GM21737 (cell line): ENCODE results near the gene FRMD3.
A peak's percentile ranks its signal among the peaks of the same experiment; 100 is the strongest.

Experiments
- ATAC-seq: cut with Tn5 transposase; IDR thresholded peaks from one replicate; pipeline ENCODE4 v1.9.1; 2021; ENCODE audit warnings: mild to moderate bottlenecking, moderate library complexity; ENCODE audit not compliant: unreplicated experiment

The FRMD3 gene

GRCh38 chr9:83474631-83475030, 63.6 kb downstream of the FRMD3 start:
- ATAC-seq, result no peak

DNA sequence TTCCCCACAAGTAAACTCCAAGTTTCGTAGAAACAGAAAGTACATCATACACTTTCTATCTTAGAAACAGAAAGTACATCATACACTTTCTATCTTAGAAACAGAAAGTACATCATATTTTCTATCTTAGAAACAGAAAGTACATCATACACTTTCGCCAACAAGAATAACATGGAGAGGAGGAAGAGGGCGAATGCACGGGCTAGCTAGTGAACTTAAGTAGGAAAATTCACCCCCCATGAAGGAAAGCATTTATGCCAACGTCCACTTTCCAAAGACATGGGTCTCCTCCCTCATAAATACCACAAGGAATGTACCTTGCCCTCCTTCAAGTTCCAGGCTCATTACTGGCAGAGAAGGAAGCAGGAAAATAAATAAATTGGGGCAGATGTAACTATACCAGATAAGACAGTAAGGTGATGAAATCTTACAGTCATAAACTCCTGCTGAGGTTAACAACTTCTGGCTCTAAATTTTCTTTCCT, 64.7 kb downstream of the FRMD3 start:
- peak; percentile 90 for ATAC-seq

DNA sequence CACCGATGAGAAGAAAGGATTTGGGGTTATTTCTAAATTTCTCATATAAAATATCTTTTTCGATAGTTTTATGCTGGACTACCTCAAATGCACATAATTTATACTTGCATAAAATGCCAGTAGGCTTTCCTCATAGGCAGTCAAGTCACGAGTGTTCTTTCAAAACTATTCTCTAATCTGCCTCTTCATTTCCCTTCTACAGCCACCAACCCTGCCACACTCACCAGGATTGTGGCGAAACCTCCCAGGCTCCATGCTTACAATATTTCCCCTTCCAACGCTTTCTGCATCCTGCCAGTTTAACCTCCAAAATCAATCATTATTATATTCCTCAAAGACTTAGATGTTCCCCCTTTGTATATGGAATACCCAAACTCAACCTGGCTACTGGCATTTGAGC, 65.4 kb downstream of the FRMD3 start:
- no peak for ATAC-seq

DNA sequence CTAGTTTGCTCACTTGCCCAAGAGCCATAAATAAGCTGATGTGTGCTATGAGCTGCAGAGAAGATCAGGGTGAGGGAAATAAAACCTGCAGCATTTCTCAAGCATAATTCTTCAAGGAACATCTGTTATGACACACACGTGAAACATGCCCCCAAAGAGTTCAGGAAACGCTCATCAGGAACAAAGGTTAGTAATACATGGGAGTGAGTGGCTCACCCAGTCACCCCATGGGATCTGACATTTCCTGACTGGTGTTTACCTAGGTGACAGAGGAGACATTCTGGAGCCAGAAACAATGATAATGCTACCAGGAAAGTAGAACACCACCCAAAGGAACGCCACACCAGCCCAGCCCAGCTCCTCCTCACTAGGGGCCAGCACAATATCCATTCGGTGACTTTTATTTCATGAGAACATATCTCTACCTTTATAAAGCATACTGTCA, 66.0 kb downstream of the FRMD3 start:
- ATAC-seq, result no peak

GRCh38 chr9:83471241-83471640, 67.0 kb downstream of the FRMD3 start:
- no peak for ATAC-seq

DNA sequence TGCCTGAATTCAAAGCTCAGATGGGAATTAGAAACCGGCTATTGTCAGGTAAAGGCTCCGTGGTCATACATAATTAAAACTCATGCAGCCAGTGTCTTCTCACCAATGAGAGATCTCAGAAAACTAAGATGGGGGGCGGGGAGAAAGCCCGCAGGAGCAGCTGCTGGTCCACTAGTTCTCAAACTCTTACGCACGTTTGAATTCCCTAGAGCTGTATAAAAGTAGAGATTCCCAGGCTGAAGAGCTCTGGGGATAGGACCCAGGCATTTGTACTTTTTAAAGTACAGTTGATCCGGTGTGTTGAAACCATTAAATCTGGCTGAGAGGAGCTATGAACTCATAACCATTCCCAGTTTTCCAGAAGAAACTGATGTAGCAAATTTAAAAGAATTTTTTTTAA, 68.5 kb downstream of the FRMD3 start:
- ATAC-seq, result no peak

DNA sequence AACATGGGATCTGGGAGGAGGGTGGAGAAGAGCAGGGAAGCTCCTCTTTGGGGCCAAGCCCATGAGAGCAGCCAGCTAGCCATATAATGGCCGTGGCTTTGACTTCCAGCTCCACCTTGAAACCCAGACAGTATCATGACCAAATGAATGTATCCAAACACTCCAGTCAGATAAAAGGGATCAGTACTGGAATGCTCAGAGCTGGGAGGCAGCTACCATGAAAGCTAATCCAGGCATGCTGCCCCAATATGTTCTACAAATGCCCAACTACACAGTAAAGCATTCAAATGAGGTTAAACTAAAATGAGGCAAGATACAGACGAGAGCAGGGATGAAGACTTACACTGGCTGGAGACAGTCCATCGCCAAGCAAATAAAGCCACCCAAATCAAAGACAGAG, 69.4 kb downstream of the FRMD3 start:
- no peak for ATAC-seq

- ATAC-seq, result no peak
Measured at GRCh38 chr9:83466877-83467276, 71.3 kb downstream of the FRMD3 start.

DNA sequence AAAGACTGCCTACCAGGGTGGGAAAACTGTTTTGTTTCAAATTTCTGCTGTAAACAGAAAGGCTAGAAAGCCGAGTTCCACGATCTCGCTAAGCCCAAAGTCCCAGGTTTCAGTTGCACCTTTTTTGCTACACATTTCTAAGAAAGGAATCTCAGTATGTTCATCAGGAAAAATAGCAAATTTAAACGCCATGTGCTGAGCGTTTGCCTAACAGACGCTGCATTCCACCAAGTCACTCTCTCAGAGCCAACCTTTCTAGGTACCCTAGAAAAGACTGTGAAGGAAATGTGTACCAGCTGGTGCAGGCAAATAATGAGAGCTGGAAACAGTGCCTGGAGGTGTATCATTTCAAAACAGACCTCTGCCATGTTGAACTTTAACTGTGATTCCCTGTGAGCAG, 71.8 kb downstream of the FRMD3 start:
- ATAC-seq, result no peak

- no peak for ATAC-seq
Measured at GRCh38 chr9:83459830-83460229, 78.4 kb downstream of the FRMD3 start.

GRCh38 chr9:83458530-83458929, 79.7 kb downstream of the FRMD3 start:
- ATAC-seq, result no peak

DNA sequence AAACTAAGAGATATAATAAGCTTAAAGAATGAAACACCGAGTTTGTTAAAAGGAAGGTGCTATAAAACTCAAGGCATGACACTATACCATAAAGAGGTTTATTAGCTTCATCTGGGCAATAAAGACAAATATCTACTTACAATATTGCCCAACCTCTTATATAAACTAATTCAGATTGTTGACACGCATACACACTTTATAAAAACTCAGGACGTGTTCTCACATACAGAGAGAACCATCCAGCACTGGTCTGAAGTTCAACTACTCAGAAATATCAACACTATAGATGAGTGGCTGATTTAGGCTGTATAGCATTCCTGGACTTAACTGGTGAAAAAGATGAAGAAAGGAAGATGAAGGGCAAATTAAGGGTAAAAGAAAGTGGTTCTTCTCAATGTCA, 81.2 kb downstream of the FRMD3 start:
- ATAC-seq, result no peak

GRCh38 chr9:83456226-83456625, 82.0 kb downstream of the FRMD3 start:
- ATAC-seq, result no peak

- no peak for ATAC-seq
Measured at GRCh38 chr9:83454076-83454475, 84.1 kb downstream of the FRMD3 start.

- no peak for ATAC-seq
Measured at GRCh38 chr9:83451308-83451707, 86.9 kb downstream of the FRMD3 start.

DNA sequence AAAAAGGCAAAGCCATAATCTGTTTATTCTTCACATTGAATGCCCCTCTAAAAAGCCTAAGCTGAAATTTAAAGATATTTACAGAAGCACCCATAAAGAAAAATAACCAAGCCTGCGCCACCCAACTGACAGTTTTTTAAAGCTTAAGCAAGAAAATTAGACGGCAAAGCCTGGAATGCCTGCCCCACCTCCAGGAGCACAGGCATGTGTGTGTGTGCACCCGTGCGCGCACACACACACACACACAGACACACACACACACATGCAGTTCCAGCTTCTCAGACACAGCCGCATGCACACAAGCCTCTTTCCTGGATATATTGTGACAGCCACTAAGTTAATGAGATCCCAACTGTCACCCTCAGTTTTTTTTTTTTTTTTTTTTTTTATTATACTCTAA, 88.2 kb downstream of the FRMD3 start:
- ATAC-seq, result no peak

- no peak for ATAC-seq
Measured at GRCh38 chr9:83449166-83449565, 89.0 kb downstream of the FRMD3 start.

DNA sequence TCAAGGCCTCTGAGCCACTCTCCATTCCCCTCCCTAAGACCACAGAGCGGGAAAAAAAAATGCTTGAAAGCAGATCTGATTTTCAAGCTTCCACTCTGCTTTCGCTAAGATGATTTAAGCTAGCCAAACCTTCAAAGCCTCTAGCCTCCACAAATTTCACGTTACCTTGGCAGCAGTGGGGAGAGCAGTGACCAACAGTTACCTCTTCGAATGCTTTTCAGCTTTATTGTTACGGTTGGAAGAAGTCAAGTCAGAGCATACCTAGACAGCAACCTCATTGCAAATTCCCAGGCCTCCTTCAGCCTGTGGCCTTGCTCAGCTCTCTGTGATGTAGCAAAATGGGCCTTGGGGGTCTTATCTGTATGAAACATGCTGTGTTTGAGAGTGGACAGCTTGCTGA, 89.6 kb downstream of the FRMD3 start:
- no peak for ATAC-seq

- ATAC-seq, result no peak
Measured at GRCh38 chr9:83447351-83447750, 90.8 kb downstream of the FRMD3 start.

GRCh38 chr9:83445703-83446265, 92.4 kb downstream of the FRMD3 start:
- no peak for ATAC-seq

- ATAC-seq, result no peak
Measured at GRCh38 chr9:83444110-83444509, 94.1 kb downstream of the FRMD3 start.

GRCh38 chr9:83441390-83441789, 96.8 kb downstream of the FRMD3 start:
- ATAC-seq, result no peak

DNA sequence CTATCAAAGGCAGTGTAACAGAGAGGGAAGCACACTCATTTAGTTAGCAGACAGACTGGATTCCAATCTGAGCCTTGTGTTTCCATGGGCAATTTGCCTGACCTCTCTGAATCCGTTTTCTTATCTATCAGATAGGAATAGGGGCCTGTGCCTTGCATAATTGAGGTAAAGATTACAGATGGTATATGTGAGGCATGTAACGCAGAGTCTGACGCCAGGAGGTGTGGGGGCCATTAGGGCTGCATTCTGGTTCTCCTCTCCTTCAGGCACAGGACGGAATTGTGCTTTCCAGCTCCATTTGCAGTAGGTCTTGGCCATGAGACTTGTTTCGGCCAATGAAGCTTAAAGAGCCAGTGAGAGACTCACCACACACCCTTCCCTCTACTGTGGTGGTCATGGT, 97.6 kb downstream of the FRMD3 start:
- ATAC-seq, result no peak
